HCT116 (cell line): ENCODE data around the gene KCNIP3. TPM values are rescaled to one million over a fixed set of nuclear protein-coding genes. Genes with fewer than 3 reads are reported as not detected.

ENCODE experiments used
- ATAC-seq: fragments of 200-7000 bp; cut with Tn5 transposase; 2 replicates; pipeline ENCODE4 v1.9.1; 2020; ENCODE audit warnings: mild to moderate bottlenecking, moderate library complexity
- BruUV-seq: library from RNA; stranded (reverse); fragments of 400-500 nt; replicated peaks from 2 replicates; lab custom pipeline; 2021; lab: Mats Ljungman, UMichigan
- CTCF ChIA-PET: fragments of 300-600 bp; sonication (Branson Sonifier 250); formaldehyde crosslinking; loops from one replicate; lab custom pipeline; 2021; ENCODE audit warnings: antibody characterized with exemption; lab: Charles Lee
- POLR2A ChIA-PET: fragments of 300-600, 350-600 bp; sonication (Branson Sonifier 250); formaldehyde crosslinking; loops from one replicate; lab custom pipeline; 2021; ENCODE audit warnings: antibody characterized with exemption; lab: Charles Lee
- RAD21 ChIA-PET, 2 experiments: fragments of 300-600 bp; sonication (Branson Sonifier 250); formaldehyde crosslinking; loops; one replicate each; lab custom pipeline; 2023; ENCODE audit warnings: low total read pairs in 2 of 2; ENCODE audit not compliant: uncharacterized antibody in 2 of 2, unreplicated experiment in 2 of 2, low non-redundant PET in 1 of 2; lab: Charles Lee
- DNase-seq: peaks from one replicate; pipeline ENCODE4 v3.0.0-alpha.2; 2010; ENCODE audit warnings: low read depth, low spot score
- H2AFZ ChIP-seq: fragments of 200-600 bp; shearing (Covaris generic), sonication (generic); 2 replicates; pipeline ENCODE4 v1.6.1; 2017; ENCODE audit warnings: low read depth, mixed run types, mixed read lengths, antibody characterized with exemption, low read length; ENCODE audit not compliant: poor library complexity, severe bottlenecking
- H3K27ac ChIP-seq: 2 replicates; pipeline ENCODE4 v1.5.1; 2012; ENCODE audit warnings: low read depth, low read length
- H3K27me3 ChIP-seq: fragments of 200-600 bp; sonication (generic); 2 replicates; pipeline ENCODE4 v1.6.1; 2016; ENCODE audit warnings: mixed run types, low read length, mixed read lengths; ENCODE audit not compliant: insufficient read depth
- H3K36me3 ChIP-seq, 2 experiments: fragments of 200-500 bp in 1 of 2; fragments of 200-600 bp in 1 of 2; sonication (Bioruptor generic) in 1 of 2; sonication (generic) in 1 of 2; 2 replicates each; pipeline versions ENCODE4 v1.5.1 to v1.6.1; 2014 to 2016; ENCODE audit warnings: low read length in 2 of 2, inconsistent platforms in 1 of 2, mixed read lengths in 1 of 2, mixed run types in 1 of 2; ENCODE audit not compliant: insufficient read depth in 2 of 2, control insufficient read depth in 1 of 2
- H3K4me1 ChIP-seq, 2 experiments: fragments of 200-600 bp in 1 of 2; sonication (generic) in 1 of 2; 2 replicates each; pipeline versions ENCODE4 v1.5.1 to v1.6.1; 2012 to 2017; ENCODE audit warnings: low read length in 2 of 2, inconsistent platforms in 1 of 2, mild to moderate bottlenecking in 1 of 2, mixed read lengths in 1 of 2, mixed run types in 1 of 2, moderate library complexity in 1 of 2; ENCODE audit not compliant: insufficient read depth in 2 of 2, control insufficient read depth in 1 of 2
- H3K4me2 ChIP-seq: fragments of 200-600 bp; sonication (generic); 2 replicates; pipeline ENCODE4 v1.6.1; 2017; ENCODE audit warnings: mixed run types, low read length, mixed read lengths
- H3K4me3 ChIP-seq, 2 experiments: fragments of 200-600 bp in 1 of 2; sonication (generic) in 1 of 2; replicated peaks in 1 of 2; 2 replicates each; pipeline ENCODE4 v1.5.1; 2011 to 2016; ENCODE audit warnings: low read length in 2 of 2, control low read depth in 1 of 2, low read depth in 1 of 2, mild to moderate bottlenecking in 1 of 2, mixed read lengths in 1 of 2, mixed run types in 1 of 2
- H3K79me2 ChIP-seq: fragments of 200-600 bp; sonication (generic); 2 replicates; pipeline ENCODE4 v1.6.1; 2017; ENCODE audit warnings: mild to moderate bottlenecking, mixed run types, low read length, moderate library complexity, mixed read lengths; ENCODE audit not compliant: insufficient read depth
- H3K9ac ChIP-seq: fragments of 200-600 bp; sonication (generic); 2 replicates; pipeline ENCODE4 v1.6.1; 2016; ENCODE audit warnings: low read length, mixed read lengths
- H3K9me2 ChIP-seq: fragments of 200-600 bp; sonication (generic), shearing (Covaris generic); 2 replicates; pipeline ENCODE4 v1.6.1; 2017; ENCODE audit warnings: mixed run types, mild to moderate bottlenecking, moderate library complexity; ENCODE audit not compliant: insufficient read depth
- H3K9me3 ChIP-seq, 2 experiments: fragments of 200-500 bp in 1 of 2; fragments of 200-600 bp in 1 of 2; sonication (Bioruptor generic) in 1 of 2; sonication (generic) in 1 of 2; 2 replicates each; pipeline ENCODE4 v1.6.1; 2014 to 2017; ENCODE audit warnings: low read length in 2 of 2, mixed read lengths in 2 of 2, inconsistent platforms in 1 of 2, low read depth in 1 of 2, mild to moderate bottlenecking in 1 of 2, mixed run types in 1 of 2, moderate library complexity in 1 of 2; ENCODE audit not compliant: control insufficient read depth in 1 of 2, insufficient read depth in 1 of 2
- H4K20me1 ChIP-seq: fragments of 200-600 bp; sonication (generic), shearing (Covaris generic); 2 replicates; pipeline ENCODE4 v1.6.1; 2017; ENCODE audit warnings: mixed run types, mild to moderate bottlenecking, moderate library complexity; ENCODE audit not compliant: insufficient read depth
- CEBPB ChIP-seq: IDR thresholded peaks from 2 replicates; pipeline ENCODE4 v1.6.1; 2012; ENCODE audit warnings: low read depth
- EGR1 ChIP-seq: IDR thresholded peaks from 2 replicates; pipeline ENCODE4 v1.6.1; 2012; ENCODE audit warnings: low read depth
- ELF1 ChIP-seq: IDR thresholded peaks from 2 replicates; pipeline ENCODE4 v1.6.1; 2012; ENCODE audit warnings: low read depth, borderline replicate concordance
- EZH2 ChIP-seq: fragments of 200-600 bp; sonication (generic); IDR thresholded peaks from 2 replicates; pipeline ENCODE4 v1.6.1; 2017; ENCODE audit warnings: antibody characterized with exemption, mixed run types
- POLR2A ChIP-seq: IDR thresholded peaks from 2 replicates; pipeline ENCODE4 v1.7.0; 2011; ENCODE audit warnings: borderline replicate concordance; ENCODE audit not compliant: insufficient read depth, insufficient read length; ENCODE audit errors: extremely low read depth
- POLR2AphosphoS5 ChIP-seq: IDR thresholded peaks from 2 replicates; pipeline ENCODE4 v1.6.1; 2011; ENCODE audit warnings: mild to moderate bottlenecking, low read depth, low read length, moderate library complexity
- RAD21 ChIP-seq: IDR thresholded peaks from 2 replicates; pipeline ENCODE4 v1.6.1; 2012; ENCODE audit warnings: low read depth, mild to moderate bottlenecking
- SIN3A ChIP-seq: IDR thresholded peaks from 2 replicates; pipeline ENCODE4 v1.6.1; 2012; ENCODE audit warnings: low read depth
- SP1 ChIP-seq: IDR thresholded peaks from 2 replicates; pipeline ENCODE4 v1.6.1; 2012; ENCODE audit warnings: low read depth
- SRF ChIP-seq: IDR thresholded peaks from 2 replicates; pipeline ENCODE4 v1.6.1; 2012; ENCODE audit warnings: low read depth
- YY1 ChIP-seq: IDR thresholded peaks from 2 replicates; pipeline ENCODE4 v1.6.1; 2011; ENCODE audit warnings: low read length, low read depth, moderate library complexity, mild to moderate bottlenecking; ENCODE audit not compliant: insufficient replicate concordance; ENCODE audit errors: extremely low read depth
- intact Hi-C: fragments of 100-400 bp; cut with micrococcal nuclease; formaldehyde crosslinking; loops from 2 replicates; pipeline ENCODE4 v1.10.0; 2022
- total RNA-seq: library from RNA; stranded (reverse); gene quantifications from one replicate; pipeline ENCODE4 v1.2.1, GENCODE V29; 2021; ENCODE audit not compliant: unreplicated experiment
- TF ChIP-seq, protein P1 (sequence below), 3 experiments: fragments of 200-600 bp in 1 of 3; sonication (generic) in 1 of 3; IDR thresholded peaks in 2 of 3; conservative IDR thresholded peaks in 1 of 3; 2 replicates each; pipeline ENCODE4 v1.5.1; 2012 to 2017; ENCODE audit warnings: low read depth in 2 of 3, low read length in 2 of 3, antibody characterized with exemption in 1 of 3, borderline replicate concordance in 1 of 3, control low read depth in 1 of 3, mild to moderate bottlenecking in 1 of 3, mixed read lengths in 1 of 3, mixed run types in 1 of 3, moderate library complexity in 1 of 3; ENCODE audit not compliant: insufficient read depth in 1 of 3
- TF ChIP-seq, protein P2 (sequence below): IDR thresholded peaks from 2 replicates; pipeline ENCODE4 v1.6.1; 2012
- TF ChIP-seq, protein P3 (sequence below): IDR thresholded peaks from 2 replicates; pipeline ENCODE4 v1.6.1; 2012; ENCODE audit warnings: low read depth

KCNIP3 gene
- total RNA-seq, 1 experiment from 2014 or later, result 3.1 TPM

DNA sequence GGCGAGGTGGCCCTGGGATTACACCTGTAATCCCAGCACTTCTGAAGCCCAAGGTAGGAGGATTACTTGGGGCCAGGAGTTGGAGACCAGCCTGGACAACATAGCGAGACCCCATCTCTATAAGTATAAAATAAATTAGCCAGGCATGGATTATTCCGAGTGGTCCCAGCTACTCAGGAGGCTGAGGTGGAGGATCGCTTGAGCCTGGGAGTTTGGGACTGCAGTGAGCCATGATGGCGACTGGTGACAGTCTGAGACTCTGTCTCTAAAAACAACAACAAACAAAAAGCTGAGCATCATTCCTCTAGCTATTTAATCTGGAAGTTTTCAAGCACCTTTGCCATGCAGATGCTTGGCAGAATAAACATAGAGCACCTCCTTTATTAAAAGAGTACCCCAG lies 83.6 kb downstream of the KCNIP3 start:
- Histone ChIP-seq H3K27me3 (no peaks in the 10 kb centered on the region), H3K4me1 (no peaks in the 10 kb centered on the region), H3K79me2 (no peaks in the 10 kb centered on the region), H3K4me2 (no peak overlapping the region), H3K9ac (no peak overlapping the region), H4K20me1 (no peaks in the 10 kb centered on the region), H3K9me2 (no peaks in the 10 kb centered on the region), H2AFZ (no peak overlapping the region), H3K9me3 (no peaks in the 10 kb centered on the region), H3K36me3 (no peaks in the 10 kb centered on the region), H3K4me3 (no peak overlapping the region), H3K27ac (no peak overlapping the region)
- intact Hi-C loops, result no loop called here
- ATAC-seq (no peak), DNase-seq (no peak)
- TF ChIP-seq RAD21 (no peak), CEBPB (no peak), ELF1 (no peak), SIN3A (no peak), EGR1 (no peak)
- POLR2A ChIA-PET, result no interaction called here
- CTCF ChIA-PET, result no interaction called here
- BruUV-seq, result no TSS peak
- RAD21 ChIA-PET, result no interaction called here

DNA sequence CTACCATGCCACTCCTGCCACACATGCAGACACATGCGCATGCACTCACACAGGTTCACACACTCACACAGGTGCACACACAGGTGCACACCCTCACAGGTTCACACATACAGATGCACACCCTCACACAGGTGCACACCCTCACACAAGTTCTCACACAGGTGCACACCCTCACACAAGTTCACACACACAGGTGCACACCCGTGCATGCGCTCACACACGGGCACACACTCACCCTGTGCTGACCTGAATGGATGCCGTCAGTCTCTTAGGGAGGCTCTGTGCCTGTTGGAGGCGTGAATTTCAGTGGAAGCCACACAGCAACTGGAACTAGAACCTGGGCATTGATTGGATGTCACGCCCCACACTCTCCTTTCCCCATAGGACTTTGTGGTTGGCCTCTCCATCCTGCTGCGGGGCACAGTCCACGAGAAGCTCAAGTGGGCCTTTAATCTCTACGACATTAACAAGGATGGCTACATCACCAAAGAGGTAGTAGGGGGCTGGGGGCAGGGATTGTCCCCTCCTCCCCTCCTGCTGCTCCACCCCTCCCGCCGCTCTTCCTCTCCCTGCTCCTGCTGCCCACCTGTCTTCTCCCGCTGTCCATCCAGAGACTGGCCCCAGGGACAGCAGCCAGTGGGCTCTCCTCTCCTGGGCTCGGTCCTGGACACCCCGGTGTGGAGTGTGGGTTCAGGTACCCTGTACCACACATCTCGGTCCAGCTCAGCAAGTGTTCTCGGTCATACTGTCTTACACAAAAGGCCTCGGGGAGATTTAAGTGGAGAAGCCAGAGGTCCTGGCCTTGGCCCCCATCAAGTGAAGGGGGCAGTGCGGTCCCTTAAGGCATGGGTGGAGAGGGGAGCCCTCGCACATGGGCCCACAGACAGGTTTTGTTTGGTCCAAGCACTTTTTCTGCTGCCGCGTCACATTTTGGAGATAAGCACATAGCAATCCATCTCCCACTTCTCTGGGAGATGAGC lies 84.4 kb downstream of the KCNIP3 start:
- ChIA-PET RAD21 (no interaction called here), CTCF (no interaction called here), POLR2A (no interaction called here)
- no peak overlapping the region for H3K4me2 ChIP-seq
- no peak overlapping the region for H3K4me3 ChIP-seq
- no peaks in the 10 kb centered on the region for H4K20me1 ChIP-seq
- H3K9ac ChIP-seq, result no peak overlapping the region
- DNase-seq (no peak), ATAC-seq (no peak)
- BruUV-seq, result no TSS peak
- no peaks in the 10 kb centered on the region for H3K4me1 ChIP-seq
- no peak overlapping the region for H2AFZ ChIP-seq
- H3K9me3 ChIP-seq, result no peaks in the 10 kb centered on the region
- intact Hi-C loops, result no loop called here
- H3K9me2 ChIP-seq, result no peaks in the 10 kb centered on the region
- no peaks in the 10 kb centered on the region for H3K36me3 ChIP-seq
- no peak overlapping the region for H3K27ac ChIP-seq
- no peaks in the 10 kb centered on the region for H3K27me3 ChIP-seq
- H3K79me2 ChIP-seq, result no peaks in the 10 kb centered on the region
- TF ChIP-seq POLR2A, result no peak
- no peak for TF ChIP-seq RAD21
- TF ChIP-seq, protein P1, sequence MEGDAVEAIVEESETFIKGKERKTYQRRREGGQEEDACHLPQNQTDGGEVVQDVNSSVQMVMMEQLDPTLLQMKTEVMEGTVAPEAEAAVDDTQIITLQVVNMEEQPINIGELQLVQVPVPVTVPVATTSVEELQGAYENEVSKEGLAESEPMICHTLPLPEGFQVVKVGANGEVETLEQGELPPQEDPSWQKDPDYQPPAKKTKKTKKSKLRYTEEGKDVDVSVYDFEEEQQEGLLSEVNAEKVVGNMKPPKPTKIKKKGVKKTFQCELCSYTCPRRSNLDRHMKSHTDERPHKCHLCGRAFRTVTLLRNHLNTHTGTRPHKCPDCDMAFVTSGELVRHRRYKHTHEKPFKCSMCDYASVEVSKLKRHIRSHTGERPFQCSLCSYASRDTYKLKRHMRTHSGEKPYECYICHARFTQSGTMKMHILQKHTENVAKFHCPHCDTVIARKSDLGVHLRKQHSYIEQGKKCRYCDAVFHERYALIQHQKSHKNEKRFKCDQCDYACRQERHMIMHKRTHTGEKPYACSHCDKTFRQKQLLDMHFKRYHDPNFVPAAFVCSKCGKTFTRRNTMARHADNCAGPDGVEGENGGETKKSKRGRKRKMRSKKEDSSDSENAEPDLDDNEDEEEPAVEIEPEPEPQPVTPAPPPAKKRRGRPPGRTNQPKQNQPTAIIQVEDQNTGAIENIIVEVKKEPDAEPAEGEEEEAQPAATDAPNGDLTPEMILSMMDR (IDR thresholded peaks at IDR 0.05 in 2 of 3, conservative IDR thresholded peaks at IDR 0.05 in 1 of 3; ENCODE audit: borderline replicate concordance in 1 of 3, insufficient read depth in 1 of 3, low read depth in 2 of 3, low read length in 2 of 3), result no peak
- TF ChIP-seq, protein P2, sequence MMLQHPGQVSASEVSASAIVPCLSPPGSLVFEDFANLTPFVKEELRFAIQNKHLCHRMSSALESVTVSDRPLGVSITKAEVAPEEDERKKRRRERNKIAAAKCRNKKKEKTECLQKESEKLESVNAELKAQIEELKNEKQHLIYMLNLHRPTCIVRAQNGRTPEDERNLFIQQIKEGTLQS, result no peak
- no peak for TF ChIP-seq EZH2
- no peak for TF ChIP-seq SRF
- TF ChIP-seq SP1, result no peak
- no peak for TF ChIP-seq YY1
- TF ChIP-seq, protein P3, sequence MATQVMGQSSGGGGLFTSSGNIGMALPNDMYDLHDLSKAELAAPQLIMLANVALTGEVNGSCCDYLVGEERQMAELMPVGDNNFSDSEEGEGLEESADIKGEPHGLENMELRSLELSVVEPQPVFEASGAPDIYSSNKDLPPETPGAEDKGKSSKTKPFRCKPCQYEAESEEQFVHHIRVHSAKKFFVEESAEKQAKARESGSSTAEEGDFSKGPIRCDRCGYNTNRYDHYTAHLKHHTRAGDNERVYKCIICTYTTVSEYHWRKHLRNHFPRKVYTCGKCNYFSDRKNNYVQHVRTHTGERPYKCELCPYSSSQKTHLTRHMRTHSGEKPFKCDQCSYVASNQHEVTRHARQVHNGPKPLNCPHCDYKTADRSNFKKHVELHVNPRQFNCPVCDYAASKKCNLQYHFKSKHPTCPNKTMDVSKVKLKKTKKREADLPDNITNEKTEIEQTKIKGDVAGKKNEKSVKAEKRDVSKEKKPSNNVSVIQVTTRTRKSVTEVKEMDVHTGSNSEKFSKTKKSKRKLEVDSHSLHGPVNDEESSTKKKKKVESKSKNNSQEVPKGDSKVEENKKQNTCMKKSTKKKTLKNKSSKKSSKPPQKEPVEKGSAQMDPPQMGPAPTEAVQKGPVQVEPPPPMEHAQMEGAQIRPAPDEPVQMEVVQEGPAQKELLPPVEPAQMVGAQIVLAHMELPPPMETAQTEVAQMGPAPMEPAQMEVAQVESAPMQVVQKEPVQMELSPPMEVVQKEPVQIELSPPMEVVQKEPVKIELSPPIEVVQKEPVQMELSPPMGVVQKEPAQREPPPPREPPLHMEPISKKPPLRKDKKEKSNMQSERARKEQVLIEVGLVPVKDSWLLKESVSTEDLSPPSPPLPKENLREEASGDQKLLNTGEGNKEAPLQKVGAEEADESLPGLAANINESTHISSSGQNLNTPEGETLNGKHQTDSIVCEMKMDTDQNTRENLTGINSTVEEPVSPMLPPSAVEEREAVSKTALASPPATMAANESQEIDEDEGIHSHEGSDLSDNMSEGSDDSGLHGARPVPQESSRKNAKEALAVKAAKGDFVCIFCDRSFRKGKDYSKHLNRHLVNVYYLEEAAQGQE, result no peak
- TF ChIP-seq EGR1, result no peak
- TF ChIP-seq POLR2AphosphoS5, result no peak
- no peak for TF ChIP-seq ELF1
